GM12801 (cell line): ENCODE results near the gene SLC9A3.

ENCODE experiments used
- TF ChIP-seq, protein P1 (sequence below): IDR thresholded peaks from one replicate; pipeline ENCODE4 v1.5.1; 2011; ENCODE audit warnings: control low read depth; ENCODE audit not compliant: insufficient read length; ENCODE audit errors: extremely low read depth

SLC9A3 gene

DNA sequence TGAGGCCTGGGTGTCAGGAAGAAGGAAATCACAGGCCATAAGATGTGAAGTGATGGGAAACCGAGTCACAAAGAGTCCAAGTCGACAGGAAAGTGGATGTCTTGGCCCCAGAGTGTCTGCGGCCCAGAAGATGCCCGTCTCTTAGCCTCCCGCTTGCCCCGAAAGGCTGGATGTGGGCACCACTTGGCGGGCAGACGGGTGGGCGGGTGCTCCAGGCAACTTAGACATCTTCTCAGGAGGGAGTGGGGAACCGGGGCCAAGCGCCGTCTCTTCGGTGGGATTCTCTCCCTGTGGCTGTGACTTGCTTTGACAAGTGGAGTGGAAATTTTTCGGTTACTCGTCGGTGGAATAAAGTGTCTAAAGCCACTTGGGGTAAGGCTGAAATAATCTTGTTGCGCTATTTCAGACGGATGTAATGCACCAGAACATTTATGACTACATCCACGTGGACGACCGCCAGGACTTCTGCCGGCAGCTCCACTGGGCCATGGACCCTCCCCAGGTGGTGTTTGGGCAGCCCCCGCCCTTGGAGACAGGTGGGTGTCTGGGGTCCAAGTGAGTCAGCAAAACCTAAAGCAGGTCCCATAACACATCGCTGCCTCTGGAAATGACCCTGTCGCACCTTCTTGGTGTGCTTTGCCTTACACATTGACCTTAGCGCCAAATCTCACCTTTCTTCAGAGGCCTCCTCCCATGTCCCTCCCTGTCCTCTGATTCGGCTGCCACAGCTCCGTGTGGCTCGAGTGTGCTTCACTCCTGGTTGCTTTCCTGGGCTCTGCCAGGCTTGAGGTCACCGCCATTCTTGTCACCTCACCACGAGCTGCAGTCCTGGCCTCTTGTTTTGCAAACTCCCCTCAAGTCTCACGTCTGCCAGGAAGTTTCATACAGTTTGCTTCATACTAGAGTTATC, 101.7 kb downstream of the SLC9A3 start:
- TF ChIP-seq, protein P1, sequence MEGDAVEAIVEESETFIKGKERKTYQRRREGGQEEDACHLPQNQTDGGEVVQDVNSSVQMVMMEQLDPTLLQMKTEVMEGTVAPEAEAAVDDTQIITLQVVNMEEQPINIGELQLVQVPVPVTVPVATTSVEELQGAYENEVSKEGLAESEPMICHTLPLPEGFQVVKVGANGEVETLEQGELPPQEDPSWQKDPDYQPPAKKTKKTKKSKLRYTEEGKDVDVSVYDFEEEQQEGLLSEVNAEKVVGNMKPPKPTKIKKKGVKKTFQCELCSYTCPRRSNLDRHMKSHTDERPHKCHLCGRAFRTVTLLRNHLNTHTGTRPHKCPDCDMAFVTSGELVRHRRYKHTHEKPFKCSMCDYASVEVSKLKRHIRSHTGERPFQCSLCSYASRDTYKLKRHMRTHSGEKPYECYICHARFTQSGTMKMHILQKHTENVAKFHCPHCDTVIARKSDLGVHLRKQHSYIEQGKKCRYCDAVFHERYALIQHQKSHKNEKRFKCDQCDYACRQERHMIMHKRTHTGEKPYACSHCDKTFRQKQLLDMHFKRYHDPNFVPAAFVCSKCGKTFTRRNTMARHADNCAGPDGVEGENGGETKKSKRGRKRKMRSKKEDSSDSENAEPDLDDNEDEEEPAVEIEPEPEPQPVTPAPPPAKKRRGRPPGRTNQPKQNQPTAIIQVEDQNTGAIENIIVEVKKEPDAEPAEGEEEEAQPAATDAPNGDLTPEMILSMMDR, result no peak

DNA sequence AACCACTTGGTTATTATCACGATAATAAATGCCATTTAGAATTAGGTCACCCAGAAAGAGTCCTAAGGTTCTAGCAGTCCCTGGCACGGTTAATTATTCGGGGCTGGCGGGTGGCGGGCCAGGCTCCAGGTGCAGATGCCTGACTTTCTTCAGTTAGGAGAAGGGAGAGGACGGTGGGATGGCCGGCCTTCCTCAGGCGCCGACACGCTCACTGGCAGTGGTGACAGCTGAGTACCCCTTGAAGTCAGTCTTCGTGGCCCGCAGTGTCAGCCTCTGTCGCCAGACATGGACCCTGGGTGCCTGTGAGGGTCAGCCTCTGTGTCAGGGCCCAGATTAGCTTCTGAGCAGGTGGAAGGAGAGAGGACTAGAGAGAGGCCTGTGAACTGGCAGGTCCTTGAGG, 102.3 kb downstream of the SLC9A3 start:
- TF ChIP-seq, protein P1, result no peak

DNA sequence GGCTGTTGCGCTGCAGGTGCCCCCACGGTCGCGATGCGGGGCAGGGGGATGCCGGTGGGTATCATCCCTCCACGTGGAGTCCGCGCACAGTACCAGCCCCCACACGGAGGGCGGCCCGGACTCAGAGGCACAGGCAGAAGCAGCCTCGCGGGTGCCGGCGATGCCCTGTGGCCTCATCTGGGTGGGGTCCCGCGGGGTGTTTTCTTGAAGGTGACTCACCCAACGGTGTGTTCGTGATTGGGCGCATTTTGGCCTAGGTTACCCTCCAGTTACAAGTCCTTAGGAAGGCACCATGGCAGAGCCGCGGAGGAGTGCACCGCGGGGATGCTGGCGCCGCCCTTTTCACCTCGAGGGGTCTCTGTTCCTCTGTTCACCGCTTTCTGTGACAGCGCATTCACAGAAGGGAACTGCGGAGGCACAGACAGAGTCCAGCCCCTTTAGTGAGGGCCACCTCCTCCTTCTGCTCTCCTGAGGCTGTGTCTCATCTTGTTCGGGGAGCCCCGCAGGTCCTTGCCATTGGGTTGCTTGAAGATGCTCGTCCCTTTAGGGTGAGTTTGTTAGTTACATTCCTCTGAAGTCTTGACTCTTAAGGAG, 102.9 kb downstream of the SLC9A3 start:
- TF ChIP-seq, protein P1, result no peak

DNA sequence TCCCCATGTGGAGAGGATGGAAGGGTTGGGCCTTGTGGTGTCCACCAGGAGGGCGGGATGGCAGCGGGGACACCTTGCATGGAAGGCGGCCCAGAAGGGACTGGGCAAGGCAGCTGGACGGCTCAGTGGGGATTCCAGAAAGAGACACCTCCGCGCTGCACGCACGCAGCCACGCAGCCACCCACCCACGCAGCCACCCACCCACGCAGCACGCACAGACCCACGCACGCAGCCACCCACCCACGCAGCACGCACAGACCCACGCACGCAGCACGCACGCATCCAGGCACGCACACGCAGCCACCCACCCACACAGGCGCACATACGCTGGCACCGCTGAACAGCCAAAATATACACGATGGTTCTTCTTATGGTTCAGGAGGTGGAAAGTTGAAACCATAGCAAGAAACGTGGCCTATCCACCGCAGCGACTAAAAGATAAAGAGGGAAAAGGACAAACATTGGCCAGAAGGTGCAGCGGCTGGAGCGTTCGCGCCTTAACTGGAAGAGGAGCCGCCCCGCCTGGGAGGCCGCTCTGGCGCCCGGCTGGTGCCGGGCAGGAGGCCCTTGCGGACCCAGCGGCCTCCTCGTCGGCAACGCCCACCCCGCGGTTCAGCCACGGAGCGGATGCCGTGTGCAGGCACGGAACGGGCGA, 103.5 kb downstream of the SLC9A3 start:
- TF ChIP-seq, protein P1, result no peak
